ENCODE data around the gene PLCB3.
A peak's percentile ranks its signal among the peaks of the same experiment; 100 is the strongest.
"Not testable (repeated sequence)": the region's sequence is repeated elsewhere in the genome, so short reads cannot be mapped to it uniquely, and the experiment has no call there.

The PLCB3 gene

GRCh38 chr11:64294774-64295173, 43.4 kb downstream of the PLCB3 start:
- Histone ChIP-seq H3K4me3 (no peak overlapping the region), H3K27ac (peak overlapping the region in 4 of 21 experiments; percentile 6 to 53 (median 40))

- H3K4me3 ChIP-seq = no peak overlapping the region
- peak overlapping the region in 3 of 21 experiments; percentile 26 to 36 (median 36) for H3K27ac ChIP-seq
These were observed 44.4 kb downstream of the PLCB3 start for GRCh38 chr11:64295760-64296159.

GRCh38 chr11:64296236-64296635, 44.9 kb downstream of the PLCB3 start:
- H3K27ac ChIP-seq = peak overlapping the region in 3 of 21 experiments; percentile 26 to 36 (median 36)
- no peak overlapping the region for H3K4me3 ChIP-seq

- Histone ChIP-seq H3K27ac (no peak overlapping the region), H3K4me3 (no peak overlapping the region)
These were observed 45.7 kb downstream of the PLCB3 start for GRCh38 chr11:64296830-64297698.

- no peak overlapping the region for H3K4me3 ChIP-seq
- no peak overlapping the region for H3K27ac ChIP-seq
These were observed 46.5 kb downstream of the PLCB3 start for GRCh38 chr11:64297699-64298358.

- Histone ChIP-seq H3K4me3 (peak overlapping the region; percentile 11 to 34 (median 22)), H3K27ac (peak overlapping the region in 16 of 21 experiments; percentile 7 to 82 (median 62))
These were observed 47.9 kb downstream of the PLCB3 start for GRCh38 chr11:64298966-64299846.

GRCh38 chr11:64299847-64300648, 48.7 kb downstream of the PLCB3 start, which contains the start of gene CATSPERZ:
Gene CATSPERZ (plus strand): TSS chr11:64300358. CDS start chr11:64300411, 53 bp downstream.
- Histone ChIP-seq H3K27ac (peak within 1 kb of the TSS in 16 of 21 experiments; percentile 7 to 82 (median 62)), H3K4me3 (peak within 1 kb of the TSS; percentile 11 to 34 (median 23))

GRCh38 chr11:64303109-64304031, 52.0 kb downstream of the PLCB3 start:
- Histone ChIP-seq H3K4me3 (peak overlapping the region in 2 of 7 experiments; percentile 75 to 80), H3K27ac (peak overlapping the region in 18 of 21 experiments; percentile 11 to 98 (median 90))

GRCh38 chr11:64304032-64304315, 52.6 kb downstream of the PLCB3 start:
- Histone ChIP-seq H3K27ac (peak overlapping the region in 19 of 21 experiments; percentile 11 to 98 (median 90)), H3K4me3 (peak overlapping the region in 5 of 7 experiments; percentile 66 to 80 (median 75))

GRCh38 chr11:64304316-64305072, 53.2 kb downstream of the PLCB3 start:
- H3K27ac ChIP-seq = peak overlapping the region; percentile 43 to 98 (median 89)
- H3K4me3 ChIP-seq = peak overlapping the region; percentile 63 to 80 (median 75)

- peak within 1 kb of the TSS; percentile 63 to 80 (median 75) for H3K4me3 ChIP-seq
- H3K27ac ChIP-seq = peak within 1 kb of the TSS; percentile 56 to 98 (median 91)
These were observed 53.9 kb downstream of the PLCB3 start, which contains the start of gene ESRRA for GRCh38 chr11:64305075-64305690. Gene ESRRA (plus strand): TSS chr11:64305524. CDS start chr11:64307180, 1,656 bp downstream.

- H3K27ac ChIP-seq = peak overlapping the region; percentile 56 to 95 (median 89)
- H3K4me3 ChIP-seq = peak overlapping the region; percentile 63 to 80 (median 75)
These were observed 54.6 kb downstream of the PLCB3 start for GRCh38 chr11:64305691-64306562.

- peak overlapping the region; percentile 63 to 80 (median 75) for H3K4me3 ChIP-seq
These were observed 55.2 kb downstream of the PLCB3 start for GRCh38 chr11:64306563-64306875.

GRCh38 chr11:64306876-64307622, 55.7 kb downstream of the PLCB3 start:
- peak overlapping the region in 17 of 21 experiments; percentile 12 to 95 (median 90) for H3K27ac ChIP-seq

More at GRCh38 chr11:64306563-64306875, 55.2 kb downstream of the PLCB3 start:
- H3K27ac ChIP-seq = peak overlapping the region in 20 of 21 experiments; percentile 82 to 95 (median 89)

GRCh38 chr11:64307795-64308194, 56.5 kb downstream of the PLCB3 start:
- H3K27ac ChIP-seq = peak overlapping the region in 4 of 21 experiments; percentile 15 to 92 (median 68)
- not testable (repeated sequence) for H3K4me3 ChIP-seq

More at GRCh38 chr11:64306876-64307622, 55.7 kb downstream of the PLCB3 start:
- H3K4me3 ChIP-seq = peak overlapping the region; percentile 63 to 80 (median 75)
